Hepatocyte (in vitro differentiated cells): ENCODE measurements around the gene ZNF75A.

Experiments
- EZH2phosphoT487 ChIP-seq: fragments of 200-600 bp; sonication (generic); IDR thresholded peaks from one replicate; pipeline ENCODE4 v1.6.1; 2018; ENCODE audit warnings: antibody characterized with exemption, mild to moderate bottlenecking, low read depth, moderate library complexity; ENCODE audit not compliant: unreplicated experiment, severe bottlenecking
- TF ChIP-seq, protein P1 (sequence below): fragments of 200-600 bp; sonication (generic); IDR thresholded peaks from 2 replicates; pipeline ENCODE4 v1.5.1; 2016; ENCODE audit warnings: antibody characterized with exemption, mild to moderate bottlenecking; ENCODE audit not compliant: poor library complexity

DNA sequence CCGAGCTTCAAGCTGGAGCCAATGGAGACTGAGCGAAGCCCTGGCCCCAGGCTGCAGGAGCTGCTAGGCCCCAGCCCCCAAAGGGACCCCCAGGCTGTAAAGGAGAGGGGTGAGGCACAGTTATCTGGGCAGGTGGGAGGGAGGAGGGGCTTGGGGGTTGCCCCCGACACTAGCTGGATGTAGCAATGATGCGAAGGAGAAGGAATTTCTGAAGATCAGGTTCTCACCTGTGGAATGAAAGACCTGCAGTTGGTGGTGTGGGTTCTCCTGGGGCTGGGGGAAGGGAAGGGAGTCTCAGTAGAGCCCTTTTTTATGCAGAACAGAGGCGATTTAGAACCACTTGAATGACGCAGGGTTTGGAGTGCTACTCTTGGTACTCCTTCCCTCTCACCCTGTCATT, 20.2 kb upstream of the ZNF75A start:
- TF ChIP-seq, protein P1, sequence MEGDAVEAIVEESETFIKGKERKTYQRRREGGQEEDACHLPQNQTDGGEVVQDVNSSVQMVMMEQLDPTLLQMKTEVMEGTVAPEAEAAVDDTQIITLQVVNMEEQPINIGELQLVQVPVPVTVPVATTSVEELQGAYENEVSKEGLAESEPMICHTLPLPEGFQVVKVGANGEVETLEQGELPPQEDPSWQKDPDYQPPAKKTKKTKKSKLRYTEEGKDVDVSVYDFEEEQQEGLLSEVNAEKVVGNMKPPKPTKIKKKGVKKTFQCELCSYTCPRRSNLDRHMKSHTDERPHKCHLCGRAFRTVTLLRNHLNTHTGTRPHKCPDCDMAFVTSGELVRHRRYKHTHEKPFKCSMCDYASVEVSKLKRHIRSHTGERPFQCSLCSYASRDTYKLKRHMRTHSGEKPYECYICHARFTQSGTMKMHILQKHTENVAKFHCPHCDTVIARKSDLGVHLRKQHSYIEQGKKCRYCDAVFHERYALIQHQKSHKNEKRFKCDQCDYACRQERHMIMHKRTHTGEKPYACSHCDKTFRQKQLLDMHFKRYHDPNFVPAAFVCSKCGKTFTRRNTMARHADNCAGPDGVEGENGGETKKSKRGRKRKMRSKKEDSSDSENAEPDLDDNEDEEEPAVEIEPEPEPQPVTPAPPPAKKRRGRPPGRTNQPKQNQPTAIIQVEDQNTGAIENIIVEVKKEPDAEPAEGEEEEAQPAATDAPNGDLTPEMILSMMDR = no peak
- no peak for TF ChIP-seq EZH2phosphoT487
